LNCAP (cell line): Measurements from ENCODE around the gene LRRTM2.

Source experiments
- TF ChIP-seq, protein P1 (sequence below): fragments of 450-650 bp; IDR thresholded peaks from 2 replicates; pipeline ENCODE4 v1.5.1; 2017; ENCODE audit warnings: mild to moderate bottlenecking

Gene LRRTM2

DNA sequence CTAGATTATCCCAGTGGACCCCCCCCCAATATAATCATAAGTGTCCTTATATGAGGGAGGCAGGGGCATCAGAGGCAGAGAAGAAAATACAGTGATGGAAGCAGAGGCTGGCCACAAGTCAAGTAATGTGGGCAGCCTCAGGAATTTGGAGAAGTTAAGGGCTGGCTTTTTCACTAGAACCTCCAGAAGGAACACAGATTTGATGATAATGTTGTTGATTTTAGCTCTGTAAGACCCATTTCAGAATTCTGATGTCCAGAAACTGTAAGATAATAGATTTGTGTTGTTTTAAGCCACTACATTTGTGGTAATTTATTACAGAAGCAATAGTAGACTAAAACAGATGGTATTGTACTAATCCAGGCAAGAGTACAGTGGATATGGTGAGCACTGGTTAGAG is 36.3 kb upstream of the LRRTM2 start:
- TF ChIP-seq, protein P1, sequence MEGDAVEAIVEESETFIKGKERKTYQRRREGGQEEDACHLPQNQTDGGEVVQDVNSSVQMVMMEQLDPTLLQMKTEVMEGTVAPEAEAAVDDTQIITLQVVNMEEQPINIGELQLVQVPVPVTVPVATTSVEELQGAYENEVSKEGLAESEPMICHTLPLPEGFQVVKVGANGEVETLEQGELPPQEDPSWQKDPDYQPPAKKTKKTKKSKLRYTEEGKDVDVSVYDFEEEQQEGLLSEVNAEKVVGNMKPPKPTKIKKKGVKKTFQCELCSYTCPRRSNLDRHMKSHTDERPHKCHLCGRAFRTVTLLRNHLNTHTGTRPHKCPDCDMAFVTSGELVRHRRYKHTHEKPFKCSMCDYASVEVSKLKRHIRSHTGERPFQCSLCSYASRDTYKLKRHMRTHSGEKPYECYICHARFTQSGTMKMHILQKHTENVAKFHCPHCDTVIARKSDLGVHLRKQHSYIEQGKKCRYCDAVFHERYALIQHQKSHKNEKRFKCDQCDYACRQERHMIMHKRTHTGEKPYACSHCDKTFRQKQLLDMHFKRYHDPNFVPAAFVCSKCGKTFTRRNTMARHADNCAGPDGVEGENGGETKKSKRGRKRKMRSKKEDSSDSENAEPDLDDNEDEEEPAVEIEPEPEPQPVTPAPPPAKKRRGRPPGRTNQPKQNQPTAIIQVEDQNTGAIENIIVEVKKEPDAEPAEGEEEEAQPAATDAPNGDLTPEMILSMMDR: no peak

DNA sequence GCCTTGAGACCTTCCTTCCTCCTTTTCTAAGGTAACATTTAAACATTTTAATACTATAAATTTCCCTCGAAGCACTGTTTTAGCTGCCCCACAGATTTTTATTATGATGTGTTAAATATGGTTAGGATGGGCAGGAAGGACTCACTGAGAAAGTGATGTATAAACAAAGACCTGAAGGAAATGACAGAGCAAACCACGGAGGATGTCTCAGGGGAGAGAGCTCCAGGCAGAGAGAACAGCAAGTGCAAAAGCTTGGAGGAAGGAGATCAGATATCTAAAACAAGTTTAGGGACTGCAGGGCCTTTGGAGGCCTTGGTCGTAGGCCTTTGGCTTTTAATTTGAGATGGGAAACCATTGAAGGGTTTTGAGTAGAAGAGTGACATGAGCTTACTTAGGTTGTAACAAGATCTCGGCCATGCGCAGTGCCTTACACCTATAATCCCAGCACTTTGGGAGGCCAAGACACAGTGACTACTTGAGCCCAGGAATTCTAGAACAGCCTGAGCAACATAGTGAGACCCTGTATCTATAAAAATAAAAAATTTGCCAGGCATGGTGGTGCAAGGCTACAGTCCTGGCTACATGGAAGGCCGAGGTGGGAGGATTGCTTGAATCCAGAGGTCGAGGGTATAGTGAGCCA is 35.5 kb upstream of the LRRTM2 start:
- TF ChIP-seq, protein P1: no peak

DNA sequence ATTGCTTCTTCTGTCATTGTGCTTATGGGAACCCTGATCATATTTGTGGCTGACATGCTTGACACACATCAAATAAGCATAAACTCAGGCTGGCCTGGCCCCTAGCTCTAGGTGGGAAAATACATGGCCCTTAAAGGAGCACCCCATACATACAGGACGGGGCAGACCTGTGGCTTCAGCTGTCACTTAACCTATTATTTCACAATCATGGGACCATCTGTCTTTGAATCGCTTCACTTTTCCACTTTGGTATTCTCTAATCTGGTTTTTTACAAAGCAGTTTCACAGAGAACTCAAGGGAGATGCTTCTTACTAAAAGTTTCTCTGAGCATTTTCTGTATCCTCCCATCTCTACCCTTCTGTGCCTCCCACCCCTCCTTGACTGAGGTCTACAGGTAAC is 34.6 kb upstream of the LRRTM2 start:
- TF ChIP-seq, protein P1: no peak

DNA sequence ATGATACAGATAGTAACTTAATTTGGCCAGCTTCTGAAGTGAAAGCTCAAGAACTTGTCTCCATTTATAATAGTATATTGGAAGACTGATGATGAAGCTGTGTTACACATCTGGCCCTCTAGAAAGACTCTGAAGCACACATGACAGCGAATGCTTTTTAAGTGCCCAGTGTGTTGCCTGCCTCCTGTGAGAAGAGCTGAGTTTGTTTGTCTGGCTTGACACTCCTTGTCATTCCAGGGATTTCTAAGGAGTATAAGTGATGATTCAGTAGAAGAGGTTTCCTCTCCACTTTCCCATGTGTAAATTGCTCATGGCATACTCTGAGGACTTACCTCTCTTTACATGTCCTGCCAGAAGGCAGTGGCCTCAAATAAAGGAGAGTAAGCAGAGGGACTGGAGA is 30.4 kb upstream of the LRRTM2 start:
- TF ChIP-seq, protein P1: no peak

DNA sequence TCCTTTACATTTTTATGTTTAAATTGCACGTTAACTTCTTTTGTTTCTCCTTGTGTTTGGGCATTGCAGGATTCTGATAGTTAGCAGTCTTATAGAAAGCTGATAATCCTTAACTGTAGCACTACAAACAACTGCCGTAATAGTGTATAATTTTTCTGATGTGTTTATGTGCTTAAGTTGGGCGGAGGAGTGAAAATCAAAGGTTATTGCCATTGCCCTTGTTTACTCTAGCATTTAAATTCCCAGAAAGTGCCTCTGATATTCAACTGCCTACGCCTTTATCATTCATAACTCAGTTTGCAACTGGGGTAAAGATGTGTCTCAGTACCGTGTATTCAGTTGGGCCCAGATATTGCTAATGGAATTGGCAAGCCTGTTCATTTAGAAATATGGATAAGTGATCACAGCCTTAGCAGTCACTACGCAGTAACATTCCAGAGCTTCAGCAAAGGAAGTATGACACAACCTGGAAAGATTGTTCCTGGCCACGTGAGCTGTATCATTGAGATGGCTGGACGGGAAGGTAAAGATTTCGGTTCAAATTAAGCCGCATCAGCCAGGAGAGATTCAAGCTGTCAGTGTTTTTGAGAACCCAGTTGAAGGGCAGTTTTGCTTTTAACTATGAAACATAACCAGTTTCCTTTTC is 28.1 kb upstream of the LRRTM2 start:
- TF ChIP-seq, protein P1: no peak

DNA sequence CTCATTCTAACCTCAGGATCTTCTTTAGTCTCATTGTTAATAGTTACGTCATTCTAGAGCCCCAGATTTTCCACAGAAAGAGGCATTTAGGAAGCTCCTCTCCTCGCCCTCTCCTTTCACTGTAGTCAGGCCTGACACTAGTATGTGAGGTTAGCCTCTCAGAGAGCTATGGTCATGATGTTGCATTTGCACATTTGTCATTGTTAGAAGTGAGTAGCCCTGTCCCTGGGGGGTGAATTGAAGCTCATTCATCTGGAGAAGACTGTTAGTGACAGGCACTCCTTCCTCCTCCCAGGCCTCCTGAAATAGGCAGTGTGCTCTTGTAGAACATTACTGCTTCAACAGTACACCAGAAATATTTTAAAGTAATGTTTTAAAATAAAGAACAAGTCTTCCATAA is 26.6 kb upstream of the LRRTM2 start:
- TF ChIP-seq, protein P1: no peak

DNA sequence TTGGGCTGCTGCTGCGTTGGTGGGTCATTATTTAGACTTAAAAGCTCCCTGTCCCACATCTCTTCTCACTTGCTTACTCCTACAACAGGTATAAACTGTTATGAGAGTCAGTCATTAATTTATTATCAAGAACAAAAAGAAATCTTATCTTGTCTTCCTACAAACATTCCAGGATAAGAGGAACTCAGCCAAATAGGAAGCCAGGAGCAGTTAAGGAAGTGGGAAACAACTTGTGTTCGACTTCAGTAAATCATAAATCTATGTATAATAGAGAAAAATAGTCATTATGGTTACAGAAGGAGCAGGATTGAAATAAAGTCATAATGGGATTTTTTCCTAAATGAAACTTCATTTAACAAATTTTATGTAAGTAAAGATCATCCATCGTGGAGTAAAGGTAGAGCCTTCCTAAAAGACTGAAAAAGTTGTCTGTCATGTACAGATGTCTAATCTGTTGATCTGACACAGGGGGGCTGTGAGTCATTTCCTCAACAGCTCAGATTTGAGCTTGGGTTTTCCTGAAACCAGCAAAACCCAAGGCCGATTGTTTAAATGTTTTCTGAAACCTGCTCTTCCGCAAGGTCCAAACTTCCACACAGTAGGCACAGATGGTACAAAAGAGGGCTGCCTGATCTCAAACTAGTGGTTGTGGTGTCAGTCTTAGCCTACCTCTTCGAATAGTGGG is 25.3 kb upstream of the LRRTM2 start:
- TF ChIP-seq, protein P1: no peak
